ENCODE results near the gene PLCB3.

Gene PLCB3

DNA sequence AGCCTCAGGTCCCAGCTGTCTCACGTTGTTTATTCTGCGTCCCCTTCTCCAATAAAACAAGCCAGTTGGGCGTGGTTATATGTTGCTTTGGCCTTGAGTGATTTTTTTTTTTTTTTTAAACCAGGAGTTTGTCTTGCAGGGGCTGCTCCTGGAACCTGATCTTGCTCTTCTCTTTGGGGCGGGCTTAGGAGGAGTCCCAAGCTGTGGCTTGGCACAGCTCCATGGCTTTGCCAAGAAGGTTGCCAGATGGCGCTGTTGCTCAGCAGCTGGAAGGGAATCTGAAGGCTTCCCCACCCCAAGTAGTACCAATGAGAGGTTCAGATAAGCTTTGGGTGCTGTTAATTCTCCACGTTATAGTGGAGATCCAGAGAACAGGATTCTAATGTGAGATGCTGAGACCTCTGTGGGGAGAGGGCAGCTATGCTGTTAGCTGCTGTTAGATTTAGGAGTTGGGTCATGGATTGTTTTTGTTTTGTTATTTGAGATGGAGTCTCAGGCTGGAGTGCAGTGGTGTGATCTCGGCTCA, 46.8 kb upstream of the PLCB3 start:
- DNase-seq = peak; percentile 76
- no peak overlapping the region for H3K4me3 ChIP-seq (ENCODE audit: low read depth, low read length)
- TF ChIP-seq, protein P1, sequence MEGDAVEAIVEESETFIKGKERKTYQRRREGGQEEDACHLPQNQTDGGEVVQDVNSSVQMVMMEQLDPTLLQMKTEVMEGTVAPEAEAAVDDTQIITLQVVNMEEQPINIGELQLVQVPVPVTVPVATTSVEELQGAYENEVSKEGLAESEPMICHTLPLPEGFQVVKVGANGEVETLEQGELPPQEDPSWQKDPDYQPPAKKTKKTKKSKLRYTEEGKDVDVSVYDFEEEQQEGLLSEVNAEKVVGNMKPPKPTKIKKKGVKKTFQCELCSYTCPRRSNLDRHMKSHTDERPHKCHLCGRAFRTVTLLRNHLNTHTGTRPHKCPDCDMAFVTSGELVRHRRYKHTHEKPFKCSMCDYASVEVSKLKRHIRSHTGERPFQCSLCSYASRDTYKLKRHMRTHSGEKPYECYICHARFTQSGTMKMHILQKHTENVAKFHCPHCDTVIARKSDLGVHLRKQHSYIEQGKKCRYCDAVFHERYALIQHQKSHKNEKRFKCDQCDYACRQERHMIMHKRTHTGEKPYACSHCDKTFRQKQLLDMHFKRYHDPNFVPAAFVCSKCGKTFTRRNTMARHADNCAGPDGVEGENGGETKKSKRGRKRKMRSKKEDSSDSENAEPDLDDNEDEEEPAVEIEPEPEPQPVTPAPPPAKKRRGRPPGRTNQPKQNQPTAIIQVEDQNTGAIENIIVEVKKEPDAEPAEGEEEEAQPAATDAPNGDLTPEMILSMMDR (IDR thresholded peaks at IDR 0.05; ENCODE audit: low read depth, low read length) = peak; percentile 72
- no peak overlapping the region for H3K27ac ChIP-seq
- H3K36me3 ChIP-seq = peaks cover 82% of the 10 kb centered on the region
- no peaks in the 10 kb centered on the region for H3K27me3 ChIP-seq (ENCODE audit: insufficient read depth, low read depth, severe bottlenecking)
- H3K9me3 ChIP-seq (ENCODE audit: severe bottlenecking) = no peaks in the 10 kb centered on the region

DNA sequence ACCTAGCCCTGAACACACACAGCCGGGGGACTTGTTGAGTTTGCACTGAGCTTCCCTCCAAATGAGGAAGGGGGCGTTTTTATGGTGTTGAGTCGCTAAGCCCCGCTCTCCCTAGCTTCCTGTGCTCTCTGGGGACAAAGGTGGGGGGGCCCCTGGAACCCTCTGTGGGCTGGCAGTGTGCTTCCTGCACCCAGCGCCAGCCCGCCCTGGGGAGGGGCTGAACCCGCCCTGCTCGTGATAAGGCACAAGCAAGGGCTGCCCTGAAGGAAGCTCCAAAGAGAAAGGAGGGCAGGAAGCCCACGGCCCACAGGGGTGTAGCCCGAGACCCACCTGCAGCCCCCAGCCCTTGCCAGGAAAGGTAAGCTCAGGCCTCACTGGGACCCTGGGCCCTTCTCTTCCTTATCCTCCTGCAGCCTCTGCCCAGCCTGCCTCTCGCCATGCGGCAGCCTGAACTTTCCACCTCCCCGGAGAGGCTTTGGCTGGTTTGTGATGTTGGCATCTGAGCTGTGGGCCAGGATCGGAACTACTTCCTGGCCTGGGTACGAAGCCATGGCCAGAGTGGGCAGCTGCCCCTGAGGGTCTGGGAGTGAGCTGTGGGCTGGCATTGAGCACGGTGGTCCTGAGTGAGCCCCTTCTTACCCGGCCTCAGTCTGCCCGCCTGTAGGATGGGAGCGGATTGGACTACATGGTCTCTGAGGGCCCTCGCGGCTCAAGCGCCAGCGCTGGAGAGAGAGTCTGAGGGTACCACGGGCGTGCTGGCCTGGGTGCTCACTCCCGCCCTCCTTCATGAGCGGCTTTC, 44.7 kb upstream of the PLCB3 start, which contains the start of gene FERMT3:
TSS of gene FERMT3 (plus strand) at position 265 of the 799 bp plus-strand sequence. CDS start 644 bp downstream, outside the sequence.
- peaks cover 60% of the 10 kb centered on the region for H3K36me3 ChIP-seq
- no peaks in the 10 kb centered on the region for H3K27me3 ChIP-seq (ENCODE audit: insufficient read depth, low read depth, severe bottlenecking)
- TF ChIP-seq, protein P1 (IDR thresholded peaks at IDR 0.05; ENCODE audit: low read depth, low read length) = no peak
- no peak for DNase-seq
- H3K9me3 ChIP-seq (ENCODE audit: severe bottlenecking) = no peaks in the 10 kb centered on the region
- H3K27ac ChIP-seq = no peak within 1 kb of the TSS
- H3K4me3 ChIP-seq (ENCODE audit: low read depth, low read length) = no peak within 1 kb of the TSS

DNA sequence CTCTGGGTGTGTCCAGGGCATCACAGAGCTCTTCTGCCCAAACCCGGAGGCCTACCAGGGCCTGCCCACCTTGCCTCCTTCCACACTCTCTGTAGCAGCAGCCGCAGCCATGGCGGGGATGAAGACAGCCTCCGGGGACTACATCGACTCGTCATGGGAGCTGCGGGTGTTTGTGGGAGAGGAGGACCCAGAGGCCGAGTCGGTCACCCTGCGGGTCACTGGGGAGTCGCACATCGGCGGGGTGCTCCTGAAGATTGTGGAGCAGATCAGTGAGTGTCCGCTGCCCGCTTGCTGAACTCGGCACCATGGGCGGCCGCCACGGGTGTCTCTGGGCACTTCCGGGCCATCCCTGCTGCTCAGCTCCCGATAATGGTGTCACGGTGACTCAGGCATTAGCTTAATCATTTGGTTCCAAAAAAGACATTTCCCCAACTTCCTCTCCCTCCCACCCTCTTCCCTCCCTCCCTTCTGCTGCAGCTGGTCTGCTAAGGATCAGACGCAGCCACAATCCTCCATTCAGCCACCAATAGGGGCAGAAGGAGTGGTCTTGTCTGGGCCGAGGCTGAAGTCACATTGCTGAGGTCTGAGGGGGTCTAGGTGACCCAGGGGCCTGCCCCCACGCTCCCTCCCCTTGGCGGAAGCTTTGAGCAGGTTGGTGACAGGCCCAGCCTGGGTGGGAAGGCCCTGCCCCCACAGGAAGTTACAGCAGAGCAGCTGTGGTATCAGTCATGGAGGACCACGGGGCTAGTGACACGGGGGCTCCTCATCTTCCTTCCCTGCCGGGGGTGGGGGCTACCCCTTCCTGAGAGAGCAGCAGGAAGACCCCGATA, 43.9 kb upstream of the PLCB3 start:
- H3K4me3 ChIP-seq (ENCODE audit: low read depth, low read length) = no peak overlapping the region
- DNase-seq = no peak
- H3K27me3 ChIP-seq (ENCODE audit: insufficient read depth, low read depth, severe bottlenecking) = no peaks in the 10 kb centered on the region
- H3K9me3 ChIP-seq (ENCODE audit: severe bottlenecking) = no peaks in the 10 kb centered on the region
- peaks cover 54% of the 10 kb centered on the region for H3K36me3 ChIP-seq
- no peak overlapping the region for H3K27ac ChIP-seq
- TF ChIP-seq, protein P1 (IDR thresholded peaks at IDR 0.05; ENCODE audit: low read depth, low read length) = no peak

DNA sequence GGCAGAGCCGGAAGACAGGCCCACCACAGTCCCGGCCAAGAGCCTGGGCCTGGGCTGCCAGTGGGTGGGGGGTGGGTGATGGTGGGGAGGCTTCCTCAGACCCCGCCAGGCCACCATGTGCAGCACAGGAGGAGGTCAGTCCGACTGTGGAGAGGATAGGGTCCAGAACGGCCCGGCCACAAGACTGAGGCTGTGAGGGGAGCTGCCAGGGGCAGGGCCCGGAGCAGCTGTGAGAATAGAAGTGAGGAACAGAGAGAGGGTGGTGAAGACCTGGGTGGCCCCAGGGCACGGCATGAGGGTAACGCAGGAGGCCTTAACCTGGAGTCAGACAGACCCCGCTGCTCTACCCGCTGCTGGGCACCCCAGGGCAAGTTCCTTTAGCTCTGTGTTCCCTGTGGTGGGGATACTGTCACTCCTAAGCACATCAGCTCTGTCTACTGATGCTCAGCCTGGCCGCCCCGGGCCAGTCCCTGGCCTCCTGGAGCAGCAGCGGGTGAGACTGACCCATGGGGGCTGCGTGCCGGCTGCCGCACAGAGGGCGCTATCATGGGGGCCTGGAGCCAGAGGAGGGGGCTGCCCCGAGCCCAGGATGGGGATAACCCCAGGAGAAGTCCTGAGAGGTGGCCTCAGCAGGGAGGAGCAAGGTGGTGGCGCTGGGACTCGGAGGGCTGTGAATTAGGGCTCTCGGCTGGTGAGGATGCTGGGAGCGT, 43.1 kb upstream of the PLCB3 start:
- TF ChIP-seq, protein P1 (IDR thresholded peaks at IDR 0.05; ENCODE audit: low read depth, low read length) = no peak
- Histone ChIP-seq H3K27ac (no peak overlapping the region), H3K36me3 (peaks cover 46% of the 10 kb centered on the region), H3K4me3 (ENCODE audit: low read depth, low read length) (no peak overlapping the region), H3K27me3 (ENCODE audit: insufficient read depth, low read depth, severe bottlenecking) (no peaks in the 10 kb centered on the region), H3K9me3 (ENCODE audit: severe bottlenecking) (no peaks in the 10 kb centered on the region)
- DNase-seq = no peak

DNA sequence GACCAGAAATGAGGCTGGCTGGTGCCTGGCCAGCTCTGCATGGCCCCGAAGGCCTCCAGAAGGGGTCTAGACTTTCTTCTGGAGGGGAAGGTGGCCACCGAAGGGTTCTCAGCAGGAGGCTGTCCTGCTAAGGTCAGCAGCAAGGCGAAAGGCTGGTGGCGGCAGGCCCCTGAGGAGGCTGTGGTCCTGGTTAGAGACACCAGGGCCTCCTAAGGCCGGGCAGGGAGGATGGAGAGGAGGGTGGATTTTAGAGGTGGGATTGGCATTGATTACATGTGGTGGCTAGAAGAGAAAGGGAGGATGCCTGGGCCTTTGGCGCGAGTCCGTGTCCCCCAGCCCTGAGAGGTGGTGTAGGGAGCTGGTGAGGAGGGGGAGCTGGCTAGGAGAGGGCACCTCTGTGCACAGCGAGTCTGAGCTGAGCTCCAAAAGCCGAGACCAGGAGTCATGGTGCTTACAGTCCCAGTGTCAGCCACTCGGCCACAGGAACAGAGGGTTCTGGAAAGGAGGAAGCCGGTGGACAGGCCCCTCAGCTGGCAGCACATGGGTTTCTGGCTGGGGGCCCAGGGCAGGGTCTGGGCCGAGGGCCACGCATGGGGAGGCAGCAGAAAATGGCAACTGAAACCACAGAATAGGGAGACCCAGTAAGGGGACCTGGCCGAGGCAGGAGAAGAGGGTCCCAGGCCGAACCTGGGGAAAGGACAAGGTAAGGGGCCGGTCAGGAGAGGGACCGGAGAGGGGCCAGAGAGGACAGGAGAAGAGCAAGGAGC, 42.4 kb upstream of the PLCB3 start:
- TF ChIP-seq, protein P1 (IDR thresholded peaks at IDR 0.05; ENCODE audit: low read depth, low read length) = no peak
- H3K27ac ChIP-seq = no peak overlapping the region
- peaks cover 39% of the 10 kb centered on the region for H3K36me3 ChIP-seq
- no peaks in the 10 kb centered on the region for H3K27me3 ChIP-seq (ENCODE audit: insufficient read depth, low read depth, severe bottlenecking)
- no peak for DNase-seq
- no peaks in the 10 kb centered on the region for H3K9me3 ChIP-seq (ENCODE audit: severe bottlenecking)
- no peak overlapping the region for H3K4me3 ChIP-seq (ENCODE audit: low read depth, low read length)
